SKM-1 treated with dmso at 0.1 percent for 144 hours (cell line): ENCODE measurements around the gene SEPTIN11.

Source experiments
- DNase-seq: peaks from one replicate; lab custom pipeline; 2025; ENCODE audit not compliant: unreplicated experiment; lab: John Stamatoyannopoulos, UW

The SEPTIN11 gene

DNA sequence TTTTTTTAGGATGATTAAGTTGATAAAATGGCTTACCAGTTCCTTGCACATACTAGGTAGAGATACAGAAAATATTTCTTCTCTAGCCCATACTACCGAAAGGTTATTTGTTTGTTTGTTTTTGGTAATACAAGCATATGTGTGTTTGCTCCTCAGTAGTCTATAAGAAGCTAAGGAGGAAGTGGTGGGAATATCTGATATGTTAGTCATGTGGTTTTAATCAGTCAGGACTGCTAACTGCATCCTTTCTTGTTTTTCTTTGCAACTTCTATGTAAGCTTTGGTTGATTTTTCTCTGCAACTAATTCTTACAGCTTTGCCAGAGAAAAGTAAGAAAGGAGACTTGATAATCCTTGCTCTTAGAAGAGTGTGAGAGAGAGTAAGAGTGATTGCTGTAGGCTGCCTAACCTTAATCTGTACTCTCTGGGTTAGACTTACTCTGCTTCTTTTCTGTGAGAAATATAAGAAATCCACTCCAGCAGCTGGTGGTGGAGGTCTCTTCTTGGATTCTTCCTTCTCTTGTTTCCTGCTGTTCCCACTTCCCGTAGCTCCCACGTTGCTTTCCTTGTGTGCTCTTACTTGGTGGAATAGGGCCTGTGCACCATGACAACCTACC is 28.3 kb downstream of the SEPTIN11 start:
- no peak for DNase-seq

DNA sequence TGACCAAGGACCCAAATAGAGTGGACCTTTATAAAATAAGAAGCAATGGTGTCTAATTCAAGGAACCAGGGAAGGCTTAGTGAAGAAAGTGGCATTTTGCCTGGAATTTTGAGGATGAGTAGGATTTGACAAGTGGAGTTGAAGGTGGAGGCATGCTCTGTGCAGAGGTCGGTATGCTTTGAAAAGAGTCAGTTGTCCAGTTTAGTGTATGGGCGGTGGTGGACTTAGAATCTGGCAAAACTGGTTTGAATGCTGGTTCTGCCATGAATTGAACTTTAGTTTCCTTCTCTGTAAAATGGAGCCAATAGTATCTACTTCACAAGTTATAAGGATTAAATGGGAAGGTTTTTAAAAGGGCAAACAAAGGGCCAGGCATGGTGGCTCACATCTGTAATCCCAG is 29.7 kb downstream of the SEPTIN11 start:
- DNase-seq: no peak

GRCh38 chr4:76980261-76980660 is 30.7 kb downstream of the SEPTIN11 start:
- no peak for DNase-seq

DNA sequence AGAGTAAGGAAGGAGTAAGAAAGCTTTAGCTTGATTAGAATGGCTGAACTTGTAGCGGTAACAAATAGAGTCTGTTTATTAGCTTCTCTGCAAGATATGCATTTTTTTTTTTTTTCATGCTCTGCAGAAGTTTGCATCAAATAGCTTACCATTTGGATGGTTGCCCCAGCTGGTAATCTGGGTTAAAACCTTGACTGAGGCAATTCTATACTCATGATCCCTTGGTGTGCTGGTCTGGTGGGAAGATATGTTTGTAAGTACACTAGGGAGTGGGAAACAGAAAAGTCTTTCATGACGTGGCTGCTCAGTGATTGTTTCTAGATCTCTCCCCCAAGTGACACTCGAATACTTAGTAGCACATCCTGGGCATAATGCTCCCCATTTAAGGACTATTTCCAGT is 32.1 kb downstream of the SEPTIN11 start:
- no peak for DNase-seq

DNA sequence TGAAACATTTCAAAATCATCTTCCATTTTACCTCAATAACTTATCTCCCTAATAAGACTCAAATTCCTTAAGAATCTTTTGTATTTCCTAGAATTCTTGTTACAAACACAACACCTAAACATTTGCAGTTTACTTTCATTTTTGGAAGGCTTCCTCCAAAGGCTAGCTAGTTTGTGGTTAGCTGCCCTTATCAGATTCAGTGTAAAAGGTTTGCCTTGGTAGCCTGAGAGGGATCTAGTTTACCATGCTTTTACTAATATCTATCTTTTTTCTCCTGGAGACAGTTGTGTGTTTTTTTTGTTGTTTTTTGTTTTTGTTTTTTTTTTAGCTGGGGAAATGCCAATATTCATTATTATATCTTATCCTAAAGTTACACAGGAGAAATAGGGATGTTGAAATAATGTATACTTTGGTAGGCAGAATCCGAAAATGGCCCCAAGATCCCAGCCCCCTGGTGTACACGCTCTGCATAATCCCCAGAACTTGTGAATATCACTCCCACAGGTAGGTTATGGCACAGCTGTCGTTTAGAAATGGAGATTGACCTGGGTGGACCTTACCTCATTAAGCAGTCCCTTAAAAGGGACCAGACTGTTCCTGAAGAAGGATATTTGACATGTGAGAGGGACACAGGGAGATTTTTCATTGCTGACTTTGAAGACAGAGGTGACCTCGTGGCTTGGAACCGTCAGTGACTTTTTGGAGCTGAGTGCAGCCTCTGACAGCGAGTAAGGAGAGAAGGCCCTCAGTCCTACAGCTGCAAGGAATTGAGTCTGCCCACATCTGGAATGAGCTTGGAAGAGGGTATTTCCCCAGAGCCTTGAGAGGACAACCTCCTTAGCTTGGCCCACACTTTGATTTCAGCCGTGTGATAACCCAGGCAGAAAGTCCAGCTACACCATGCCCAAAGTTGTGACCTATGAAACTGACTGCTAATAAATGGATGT is 33.4 kb downstream of the SEPTIN11 start:
- DNase-seq: no peak

DNA sequence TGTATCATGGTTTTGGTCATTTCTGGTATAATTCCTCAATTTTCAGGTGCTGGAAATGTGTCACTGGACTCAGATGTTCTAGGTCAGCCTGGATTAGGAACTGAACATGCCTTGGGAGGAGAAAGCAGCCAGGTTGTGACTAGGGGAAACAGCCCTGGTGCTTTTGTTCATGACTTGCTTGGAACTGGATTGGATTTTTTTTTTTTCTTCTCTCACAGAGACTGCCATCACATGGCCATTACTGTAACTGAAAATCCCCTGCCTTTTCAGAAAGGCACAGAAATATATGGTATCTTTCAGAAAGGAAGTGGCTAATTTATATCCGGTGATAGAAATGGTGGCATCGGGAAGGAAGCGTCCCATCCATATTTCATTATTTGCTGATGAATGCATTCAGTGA is 34.6 kb downstream of the SEPTIN11 start:
- DNase-seq: no peak

- DNase-seq: no peak
Observed at GRCh38 chr4:76984788-76985211, 35.2 kb downstream of the SEPTIN11 start.

GRCh38 chr4:76987153-76987591 is 37.6 kb downstream of the SEPTIN11 start:
- no peak for DNase-seq

DNA sequence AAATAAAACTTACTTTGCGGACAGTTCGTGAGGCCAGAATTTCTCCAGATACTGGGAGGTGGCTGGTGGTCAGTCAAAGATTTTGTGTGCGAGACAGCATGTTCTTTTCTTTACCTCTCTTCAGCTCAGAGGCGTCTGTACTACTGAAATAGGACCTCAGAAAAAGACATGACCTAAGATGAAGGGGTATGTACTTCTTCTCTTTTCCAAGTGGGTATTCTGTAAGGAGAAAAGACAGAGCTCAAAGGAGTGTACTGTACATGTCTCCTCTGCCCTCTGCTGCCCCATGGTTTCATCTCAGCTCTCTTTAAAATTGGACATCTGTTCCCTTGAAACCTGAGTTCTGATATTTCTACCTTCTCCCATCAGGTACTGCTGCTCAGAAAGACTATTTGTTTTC is 38.1 kb downstream of the SEPTIN11 start:
- no peak for DNase-seq

DNA sequence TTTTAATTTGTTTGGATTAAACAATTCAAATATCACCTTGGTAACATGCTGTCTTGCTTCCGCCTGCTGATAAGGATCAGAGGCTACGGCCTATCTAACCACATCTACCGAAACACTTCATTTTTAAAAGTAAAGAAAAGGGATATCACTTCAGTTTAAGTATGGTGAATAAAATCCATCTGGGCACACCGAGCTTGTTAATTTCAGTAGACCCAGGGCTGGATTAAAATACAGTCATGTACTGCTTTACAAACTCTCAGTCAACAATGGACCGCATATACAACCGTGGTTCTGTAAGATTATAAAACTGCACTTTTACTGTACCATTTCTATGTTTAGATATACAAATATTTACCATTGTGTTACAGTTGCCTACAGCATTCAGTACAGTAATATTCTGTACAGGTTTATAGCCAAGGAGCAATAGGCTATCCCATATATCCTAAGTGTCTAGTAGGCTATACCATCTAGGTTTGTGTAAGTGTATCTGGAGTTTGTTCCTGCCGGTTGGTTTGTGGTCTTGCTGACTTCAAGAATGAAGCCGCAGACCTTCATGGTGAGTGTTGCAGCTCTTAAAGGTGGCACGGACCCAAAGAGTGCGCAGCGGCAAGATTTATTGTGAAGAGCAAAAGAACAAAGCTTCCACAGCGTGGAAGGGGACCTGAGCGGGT is 40.0 kb downstream of the SEPTIN11 start:
- DNase-seq: no peak

DNA sequence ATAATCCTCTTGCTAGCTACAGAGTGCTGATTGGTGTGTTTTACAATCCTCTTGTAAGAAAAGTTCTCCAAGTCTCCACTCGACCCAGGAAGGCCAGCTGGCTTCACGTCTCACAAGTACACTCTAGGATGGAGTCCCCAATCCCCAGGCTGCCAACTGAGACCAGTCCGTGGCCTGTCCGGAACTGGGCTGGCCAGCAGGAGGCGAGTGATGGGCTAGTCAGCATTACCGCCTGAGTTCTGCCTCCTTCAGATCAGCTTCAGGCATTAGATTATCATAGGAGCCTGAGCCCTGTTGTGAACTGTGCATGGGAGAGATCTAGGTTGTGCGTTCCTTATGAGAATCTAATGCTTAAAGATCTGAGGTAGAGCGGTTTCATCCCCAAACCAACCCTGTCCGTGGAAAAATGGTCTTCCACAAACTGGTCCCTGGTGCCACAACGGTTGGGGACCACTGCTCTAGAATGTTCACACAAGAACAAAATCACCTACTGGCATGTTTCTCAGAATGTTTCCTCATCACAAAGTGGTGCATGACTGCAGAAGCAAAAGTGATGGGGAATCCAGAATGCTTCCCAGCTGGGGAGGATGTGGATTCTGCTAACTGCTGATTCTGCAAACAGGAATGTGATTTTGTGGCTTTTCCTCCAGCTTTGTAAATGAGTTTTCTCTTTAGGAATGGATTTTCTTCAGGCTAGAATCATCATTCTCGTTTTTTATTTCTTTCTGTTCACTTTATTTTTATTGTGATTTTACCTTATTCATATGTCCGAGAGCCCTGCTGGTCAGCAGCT is 40.9 kb downstream of the SEPTIN11 start:
- no peak for DNase-seq

GRCh38 chr4:76991161-76991660 is 41.7 kb downstream of the SEPTIN11 start:
- DNase-seq: no peak

GRCh38 chr4:76993787-76994641 is 44.5 kb downstream of the SEPTIN11 start:
- DNase-seq: no peak

GRCh38 chr4:76995776-76996175 is 46.2 kb downstream of the SEPTIN11 start:
- no peak for DNase-seq

GRCh38 chr4:76996445-76996844 is 46.9 kb downstream of the SEPTIN11 start:
- DNase-seq: no peak

- DNase-seq: no peak
Observed at GRCh38 chr4:76997077-76997476, 47.5 kb downstream of the SEPTIN11 start.

- no peak for DNase-seq
Observed at GRCh38 chr4:76997532-76997931, 48.0 kb downstream of the SEPTIN11 start.

DNA sequence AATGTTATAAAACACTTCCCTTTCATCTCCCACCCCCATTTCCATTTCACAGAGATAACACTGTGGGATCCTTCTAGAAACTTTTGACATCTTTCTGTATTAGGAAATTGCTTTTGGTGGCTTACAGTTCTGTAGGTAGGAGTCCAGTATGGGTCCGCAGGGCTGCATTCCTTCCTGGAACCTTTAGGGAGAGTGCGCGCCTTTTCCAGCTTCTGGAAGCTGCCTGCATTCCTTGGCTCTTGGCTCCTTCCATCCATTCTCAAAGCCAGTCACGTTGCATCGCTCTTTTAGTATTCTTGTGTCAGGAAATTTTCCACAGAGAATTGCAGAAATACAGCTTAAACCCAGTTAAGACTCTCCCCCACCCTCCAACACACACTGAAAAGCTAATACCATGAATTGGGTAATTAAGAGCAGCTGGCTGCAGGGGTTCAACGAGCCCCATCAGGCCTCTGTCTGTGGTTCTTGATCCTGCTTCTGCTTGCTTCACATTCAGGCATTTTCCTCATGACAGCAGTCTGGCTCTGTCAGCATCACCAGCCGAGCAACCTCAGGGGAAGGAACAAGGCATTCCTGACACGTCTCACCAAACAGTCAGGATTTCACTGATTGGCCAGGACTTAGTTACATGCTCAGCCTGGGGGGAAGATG is 48.8 kb downstream of the SEPTIN11 start:
- no peak for DNase-seq
